ENCODE results near the gene HSPB9.

DNA sequence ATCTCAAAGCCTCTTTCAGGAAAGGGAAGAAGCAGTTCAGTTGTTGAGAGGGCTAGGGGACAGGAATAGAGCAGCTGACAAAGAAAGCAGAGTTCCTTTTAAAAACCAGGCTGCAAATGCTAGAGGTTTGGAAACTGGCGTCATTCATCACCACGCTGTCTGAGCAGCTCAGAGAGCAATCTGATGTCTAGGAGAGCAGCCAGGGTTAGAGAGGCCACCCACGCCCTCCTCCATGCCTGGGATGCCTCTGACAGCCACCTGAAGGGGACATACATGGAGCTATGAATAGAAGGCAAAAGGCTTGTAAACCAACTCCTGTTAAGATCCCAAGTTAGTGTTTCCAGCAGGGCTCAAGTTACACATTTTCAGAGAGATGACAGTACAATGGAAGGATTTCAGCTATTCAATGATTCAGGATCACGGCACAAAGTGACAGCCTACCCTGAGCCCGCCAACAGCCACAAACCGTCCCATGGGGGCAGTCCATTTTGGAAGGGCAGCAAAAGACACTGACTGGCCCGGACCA lies 19.8 kb downstream of the HSPB9 start:
- no peak for TF ChIP-seq NR2C2 (CRISPR knock-in tag; IDR thresholded peaks at IDR 0.05)
- no peak for TF ChIP-seq NR2C2 (tag; IDR thresholded peaks at IDR 0.05)
- TF ChIP-seq, protein P1, sequence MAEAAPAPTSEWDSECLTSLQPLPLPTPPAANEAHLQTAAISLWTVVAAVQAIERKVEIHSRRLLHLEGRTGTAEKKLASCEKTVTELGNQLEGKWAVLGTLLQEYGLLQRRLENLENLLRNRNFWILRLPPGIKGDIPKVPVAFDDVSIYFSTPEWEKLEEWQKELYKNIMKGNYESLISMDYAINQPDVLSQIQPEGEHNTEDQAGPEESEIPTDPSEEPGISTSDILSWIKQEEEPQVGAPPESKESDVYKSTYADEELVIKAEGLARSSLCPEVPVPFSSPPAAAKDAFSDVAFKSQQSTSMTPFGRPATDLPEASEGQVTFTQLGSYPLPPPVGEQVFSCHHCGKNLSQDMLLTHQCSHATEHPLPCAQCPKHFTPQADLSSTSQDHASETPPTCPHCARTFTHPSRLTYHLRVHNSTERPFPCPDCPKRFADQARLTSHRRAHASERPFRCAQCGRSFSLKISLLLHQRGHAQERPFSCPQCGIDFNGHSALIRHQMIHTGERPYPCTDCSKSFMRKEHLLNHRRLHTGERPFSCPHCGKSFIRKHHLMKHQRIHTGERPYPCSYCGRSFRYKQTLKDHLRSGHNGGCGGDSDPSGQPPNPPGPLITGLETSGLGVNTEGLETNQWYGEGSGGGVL (CRISPR knock-in tag; IDR thresholded peaks at IDR 0.05) = no peak
